Testis (tissue), 2 donors: ENCODE results near the gene ABCC9.

Source experiments
- CTCF ChIP-seq, 3 experiments: fragments of 450-650 bp in 2 of 3; fragments of 200-600 bp in 1 of 3; sonication (generic) in 1 of 3; IDR thresholded peaks; one replicate each; pipeline ENCODE4 v1.5.1; 2016 to 2019; ENCODE audit warnings: antibody characterized with exemption in 3 of 3, mild to moderate bottlenecking in 2 of 3, moderate library complexity in 1 of 3
- POLR2A ChIP-seq: fragments of 450-650 bp; IDR thresholded peaks from one replicate; pipeline ENCODE4 v1.6.1; 2017; ENCODE audit warnings: antibody characterized with exemption, mild to moderate bottlenecking, moderate library complexity

- TF ChIP-seq CTCF (IDR thresholded peaks at IDR 0.05) (no peak), POLR2A (no peak)
Measured at GRCh38 chr12:21786041-21786531, 155.1 kb downstream of the ABCC9 start.
